Occipital lobe (tissue), 2 donors: Measurements from ENCODE around the gene PTPDC1. TPM values are rescaled to one million over a fixed set of nuclear protein-coding genes. Genes with fewer than 3 reads are reported as not detected.

Source experiments
- DNase-seq: peaks from one replicate; lab custom pipeline; 2025; lab: John Stamatoyannopoulos, UW
- total RNA-seq: library from RNA; depleted of rRNA; stranded (reverse); fragments of >200 nt; gene quantifications from one replicate; pipeline ENCODE4 v1.2.3, GENCODE V29; 2014

Gene PTPDC1
- total RNA-seq, result 20.0 TPM

GRCh38 chr9:94084314-94084713, at the start of gene PTPDC1:
TSS of gene PTPDC1 (plus strand) at chr9:94084464. CDS start at chr9:94084531, 67 bp downstream.
- DNase-seq, result peak; percentile 71

- no peak for DNase-seq
Observed at GRCh38 chr9:94034511-94034910, 49.8 kb upstream of the PTPDC1 start.

GRCh38 chr9:94039786-94040185, 44.5 kb upstream of the PTPDC1 start:
- DNase-seq, result no peak

- DNase-seq, result no peak
Observed at GRCh38 chr9:94042516-94043360, 41.5 kb upstream of the PTPDC1 start.

GRCh38 chr9:94054716-94055115, 29.5 kb upstream of the PTPDC1 start:
- no peak for DNase-seq

- no peak for DNase-seq
Observed at GRCh38 chr9:94056442-94056974, 27.8 kb upstream of the PTPDC1 start.

- DNase-seq, result no peak
Observed at GRCh38 chr9:94057918-94058317, 26.3 kb upstream of the PTPDC1 start.

GRCh38 chr9:94061864-94062263, 22.4 kb upstream of the PTPDC1 start:
- no peak for DNase-seq

GRCh38 chr9:94065535-94065961, 18.7 kb upstream of the PTPDC1 start:
- peak; percentile 13 for DNase-seq

- DNase-seq, result no peak
Observed at GRCh38 chr9:94068257-94068656, 16.0 kb upstream of the PTPDC1 start.

GRCh38 chr9:94076557-94076956, 7.7 kb upstream of the PTPDC1 start:
- no peak for DNase-seq

- no peak for DNase-seq
Observed at GRCh38 chr9:94078086-94078485, 6.2 kb upstream of the PTPDC1 start.

- no peak for DNase-seq
Observed at GRCh38 chr9:94079236-94079635, 5.0 kb upstream of the PTPDC1 start.

GRCh38 chr9:94080249-94080648, 4.0 kb upstream of the PTPDC1 start:
- DNase-seq, result no peak

- no peak for DNase-seq
Observed at GRCh38 chr9:94081435-94081834, 2.8 kb upstream of the PTPDC1 start.

- no peak for DNase-seq
Observed at GRCh38 chr9:94081864-94082463, 2.3 kb upstream of the PTPDC1 start.

- no peak for DNase-seq
Observed at GRCh38 chr9:94082553-94082952, 1.7 kb upstream of the PTPDC1 start.

GRCh38 chr9:94082956-94083355, 1.3 kb upstream of the PTPDC1 start:
- DNase-seq, result no peak

GRCh38 chr9:94083384-94083783, 880 bp upstream of the PTPDC1 start:
- peak; percentile 15 for DNase-seq

- DNase-seq, result no peak
Observed at GRCh38 chr9:94085062-94085639, 887 bp downstream of the PTPDC1 start.

- DNase-seq, result no peak
Observed at GRCh38 chr9:94086486-94087345, 2.5 kb downstream of the PTPDC1 start.
